SU-DHL-6 (cell line): ENCODE data around the gene BBX.

Source experiments
- EZH2phosphoT487 ChIP-seq: fragments of 200-600 bp; sonication (generic), shearing (Covaris generic); conservative IDR thresholded peaks from 2 replicates; pipeline ENCODE4 v1.6.1; 2018; ENCODE audit warnings: mild to moderate bottlenecking, antibody characterized with exemption, low read length, moderate library complexity, mixed read lengths
- TF ChIP-seq, protein P1 (sequence below): fragments of 200-600 bp; sonication (generic); IDR thresholded peaks from one replicate; pipeline ENCODE4 v1.5.1; 2017; ENCODE audit warnings: antibody characterized with exemption, mild to moderate bottlenecking, low read length, moderate library complexity; ENCODE audit not compliant: insufficient read depth, poor library complexity, severe bottlenecking

DNA sequence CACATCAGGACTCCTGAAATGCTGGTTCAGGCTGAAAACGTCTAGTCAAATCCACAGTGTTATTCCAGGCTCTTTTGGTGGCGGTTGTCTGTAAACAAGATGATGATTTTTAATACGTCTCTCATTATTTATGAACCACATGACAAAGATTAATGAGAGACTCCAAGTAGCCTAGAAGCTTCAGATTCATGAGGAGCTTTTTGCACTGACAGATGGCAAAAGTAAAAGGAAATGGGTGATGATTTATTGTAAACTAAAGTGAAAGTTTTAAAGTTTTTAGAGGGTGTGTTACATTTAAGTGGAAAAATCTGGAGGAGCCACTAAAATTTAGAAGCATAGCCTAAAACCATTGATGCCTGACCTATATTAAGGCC is 77.0 kb downstream of the BBX start:
- TF ChIP-seq, protein P1, sequence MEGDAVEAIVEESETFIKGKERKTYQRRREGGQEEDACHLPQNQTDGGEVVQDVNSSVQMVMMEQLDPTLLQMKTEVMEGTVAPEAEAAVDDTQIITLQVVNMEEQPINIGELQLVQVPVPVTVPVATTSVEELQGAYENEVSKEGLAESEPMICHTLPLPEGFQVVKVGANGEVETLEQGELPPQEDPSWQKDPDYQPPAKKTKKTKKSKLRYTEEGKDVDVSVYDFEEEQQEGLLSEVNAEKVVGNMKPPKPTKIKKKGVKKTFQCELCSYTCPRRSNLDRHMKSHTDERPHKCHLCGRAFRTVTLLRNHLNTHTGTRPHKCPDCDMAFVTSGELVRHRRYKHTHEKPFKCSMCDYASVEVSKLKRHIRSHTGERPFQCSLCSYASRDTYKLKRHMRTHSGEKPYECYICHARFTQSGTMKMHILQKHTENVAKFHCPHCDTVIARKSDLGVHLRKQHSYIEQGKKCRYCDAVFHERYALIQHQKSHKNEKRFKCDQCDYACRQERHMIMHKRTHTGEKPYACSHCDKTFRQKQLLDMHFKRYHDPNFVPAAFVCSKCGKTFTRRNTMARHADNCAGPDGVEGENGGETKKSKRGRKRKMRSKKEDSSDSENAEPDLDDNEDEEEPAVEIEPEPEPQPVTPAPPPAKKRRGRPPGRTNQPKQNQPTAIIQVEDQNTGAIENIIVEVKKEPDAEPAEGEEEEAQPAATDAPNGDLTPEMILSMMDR, result no peak
- TF ChIP-seq EZH2phosphoT487, result no peak
